IPS-15b (cell line): Measurements from ENCODE around the gene CCNT1.
"Not testable (repeated sequence)": the region's sequence is repeated elsewhere in the genome, so short reads cannot be mapped to it uniquely, and the experiment has no call there.

ENCODE experiments used
- H3K27me3 ChIP-seq: one replicate; pipeline ENCODE4 v1.6.1; 2013; ENCODE audit warnings: low read length; ENCODE audit not compliant: control insufficient read depth, insufficient read depth
- H3K36me3 ChIP-seq: one replicate; pipeline ENCODE4 v1.6.1; 2013; ENCODE audit warnings: low read length; ENCODE audit not compliant: control insufficient read depth, insufficient read depth
- H3K4me1 ChIP-seq: one replicate; pipeline ENCODE4 v1.6.1; 2013; ENCODE audit warnings: mild to moderate bottlenecking, low read length; ENCODE audit not compliant: control insufficient read depth, insufficient read depth
- H3K4me3 ChIP-seq: one replicate; pipeline ENCODE4 v1.5.1; 2013; ENCODE audit warnings: low read depth, low read length
- H3K9ac ChIP-seq: one replicate; pipeline ENCODE4 v1.6.1; 2013; ENCODE audit warnings: low read depth, mild to moderate bottlenecking, low read length
- H3K9me3 ChIP-seq: one replicate; pipeline ENCODE4 v1.6.1; 2013; ENCODE audit warnings: mild to moderate bottlenecking, low read length; ENCODE audit not compliant: control insufficient read depth, insufficient read depth

The CCNT1 gene

GRCh38 chr12:48678551-48679185, 37.8 kb downstream of the CCNT1 start:
- peaks cover 16% of the 10 kb centered on the region for H3K36me3 ChIP-seq
- no peaks in the 10 kb centered on the region for H3K9me3 ChIP-seq
- H3K4me1 ChIP-seq: no peaks in the 10 kb centered on the region
- no peaks in the 10 kb centered on the region for H3K27me3 ChIP-seq
- no peak overlapping the region for H3K4me3 ChIP-seq
- H3K9ac ChIP-seq: no peak overlapping the region

DNA sequence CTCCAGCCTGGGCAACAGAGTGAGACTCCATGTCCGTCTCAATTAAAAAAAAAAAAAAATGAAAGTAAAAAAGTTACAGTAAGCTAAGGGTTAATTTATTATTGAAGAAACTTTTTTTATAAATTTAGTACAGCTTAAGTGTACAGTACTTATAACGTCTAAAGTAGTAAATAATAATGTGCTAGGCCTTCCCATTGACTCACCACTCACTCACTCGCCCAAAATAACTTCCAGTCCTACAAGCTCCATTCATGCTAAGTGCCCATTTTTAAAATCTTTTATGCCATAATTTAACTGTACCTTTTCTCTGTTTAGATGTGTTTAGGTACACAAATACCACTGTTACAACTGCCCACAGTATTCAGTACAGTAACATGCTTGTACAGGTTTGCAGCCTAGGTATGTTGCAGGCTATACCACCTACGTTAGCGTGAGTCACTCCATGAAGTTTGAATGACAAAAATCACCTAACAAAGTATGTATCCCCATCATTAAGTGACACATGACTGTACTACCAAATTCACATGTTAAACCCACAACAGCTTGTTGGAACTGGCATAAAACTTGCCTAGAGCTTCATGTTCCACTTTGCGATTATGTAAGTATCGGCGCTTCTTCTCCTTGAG, 45.2 kb downstream of the CCNT1 start:
- Histone ChIP-seq H3K9me3 (no peaks in the 10 kb centered on the region), H3K36me3 (peaks cover 38% of the 10 kb centered on the region), H3K4me1 (no peaks in the 10 kb centered on the region), H3K9ac (no peak overlapping the region), H3K27me3 (no peaks in the 10 kb centered on the region), H3K4me3 (no peak overlapping the region)

DNA sequence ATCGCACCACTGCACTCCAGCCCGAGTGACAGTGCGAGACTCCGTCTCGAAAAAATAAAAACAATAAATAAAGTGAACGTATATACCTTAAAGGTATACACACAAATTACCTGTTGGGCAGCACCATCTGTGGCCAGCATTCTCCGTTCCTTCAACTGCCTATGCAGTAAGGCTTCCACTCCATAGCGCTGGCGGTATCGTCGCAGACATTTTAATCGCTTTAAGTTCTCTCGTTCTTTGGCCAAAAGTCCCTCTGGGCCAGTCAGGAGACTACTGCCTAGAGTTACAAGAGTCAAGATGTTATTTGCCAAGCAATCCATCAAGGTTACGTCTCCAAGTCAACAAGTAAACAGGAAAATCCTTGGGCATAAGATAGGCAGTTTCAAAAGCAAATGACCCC, 47.5 kb downstream of the CCNT1 start:
- Histone ChIP-seq H3K4me1 (no peaks in the 10 kb centered on the region), H3K36me3 (peaks cover 42% of the 10 kb centered on the region), H3K9me3 (no peaks in the 10 kb centered on the region), H3K4me3 (no peak overlapping the region), H3K9ac (no peak overlapping the region), H3K27me3 (no peaks in the 10 kb centered on the region)

DNA sequence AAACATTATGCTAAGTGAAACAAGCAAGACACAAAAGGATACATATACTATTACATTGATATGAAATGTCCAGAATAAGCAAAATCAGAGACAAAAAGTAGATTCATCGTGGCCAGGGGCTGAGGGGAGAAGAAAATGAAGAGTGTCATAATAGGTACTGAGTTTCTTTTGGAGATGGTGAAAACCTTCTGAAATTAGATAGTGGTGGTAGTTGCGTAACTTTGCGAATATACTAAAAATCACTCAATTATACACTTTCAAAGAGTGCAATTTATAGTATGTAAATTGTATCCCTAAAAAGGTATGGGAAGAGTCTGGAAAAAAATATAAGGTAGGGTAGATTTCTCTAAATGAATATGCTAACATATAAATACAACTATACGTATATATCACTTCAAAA, 56.6 kb downstream of the CCNT1 start:
- Histone ChIP-seq H3K9ac (no peak overlapping the region), H3K4me1 (no peaks in the 10 kb centered on the region), H3K27me3 (no peaks in the 10 kb centered on the region), H3K36me3 (peaks cover 48% of the 10 kb centered on the region), H3K4me3 (no peak overlapping the region), H3K9me3 (no peaks in the 10 kb centered on the region)

DNA sequence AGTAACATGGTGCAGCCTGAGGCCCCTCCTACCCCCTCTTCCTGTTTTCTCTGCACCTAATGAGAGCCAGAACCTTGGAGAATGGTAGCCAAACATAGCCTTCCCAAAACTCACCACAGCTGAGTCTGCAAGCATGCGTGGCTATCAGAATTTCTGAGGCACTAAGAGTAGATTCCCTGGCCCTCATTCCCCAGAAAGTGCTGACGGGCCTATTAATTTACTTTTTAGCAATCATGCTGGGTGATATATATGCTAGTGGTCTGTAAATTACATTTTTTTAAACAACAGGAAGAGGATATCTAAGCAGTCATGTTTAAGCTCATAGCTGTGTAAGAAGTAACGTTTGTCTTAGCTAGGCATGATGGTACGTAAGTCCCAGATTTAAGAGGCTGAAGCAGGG, 64.8 kb downstream of the CCNT1 start:
- H3K36me3 ChIP-seq: peaks cover 31% of the 10 kb centered on the region
- no peaks in the 10 kb centered on the region for H3K9me3 ChIP-seq
- H3K27me3 ChIP-seq: no peaks in the 10 kb centered on the region
- H3K9ac ChIP-seq: no peak overlapping the region
- H3K4me1 ChIP-seq: no peaks in the 10 kb centered on the region
- H3K4me3 ChIP-seq: no peak overlapping the region

DNA sequence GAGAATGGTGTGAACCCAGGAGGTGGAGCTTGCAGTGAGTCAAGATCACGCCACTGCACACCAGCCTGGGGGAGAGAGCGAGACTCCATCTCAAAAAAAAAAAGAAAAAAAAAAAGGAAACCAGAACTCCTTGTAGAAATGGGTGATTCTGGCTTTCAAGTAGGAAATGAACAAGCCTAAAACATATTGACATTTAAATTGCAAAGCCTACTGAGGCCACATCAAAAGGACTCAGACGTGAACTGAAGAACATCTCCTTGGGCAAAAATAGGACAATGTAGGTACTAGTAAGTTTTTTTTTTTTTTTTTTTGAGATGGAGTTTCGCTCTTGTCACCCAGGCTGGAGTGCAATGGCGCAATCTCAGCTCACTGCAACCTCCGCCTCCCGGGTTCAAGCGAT, 71.2 kb downstream of the CCNT1 start:
- H3K9me3 ChIP-seq, H3K4me3 ChIP-seq, H3K4me1 ChIP-seq, H3K9ac ChIP-seq, H3K36me3 ChIP-seq, H3K27me3 ChIP-seq: not testable (repeated sequence)

DNA sequence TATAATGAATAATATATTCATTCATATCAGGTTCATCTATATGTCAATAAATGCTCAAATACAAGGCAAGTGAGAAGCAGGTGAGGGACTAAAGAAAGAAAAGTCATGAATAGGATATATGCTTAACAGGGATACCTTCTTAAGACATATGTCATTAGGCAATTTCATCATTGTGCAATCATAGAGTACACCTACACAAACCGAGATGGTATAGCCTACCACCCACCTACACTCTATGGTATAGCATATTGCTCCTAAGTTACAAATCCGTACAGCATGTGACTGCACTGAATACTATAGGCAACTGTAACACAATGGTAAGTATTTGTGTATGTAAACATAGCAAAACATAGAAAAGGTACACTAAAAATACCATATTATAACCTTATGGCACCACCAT, 73.5 kb downstream of the CCNT1 start:
- Histone ChIP-seq H3K4me1 (no peaks in the 10 kb centered on the region), H3K36me3 (peaks cover 7% of the 10 kb centered on the region), H3K4me3 (no peak overlapping the region), H3K27me3 (no peaks in the 10 kb centered on the region), H3K9ac (no peak overlapping the region), H3K9me3 (no peaks in the 10 kb centered on the region)

DNA sequence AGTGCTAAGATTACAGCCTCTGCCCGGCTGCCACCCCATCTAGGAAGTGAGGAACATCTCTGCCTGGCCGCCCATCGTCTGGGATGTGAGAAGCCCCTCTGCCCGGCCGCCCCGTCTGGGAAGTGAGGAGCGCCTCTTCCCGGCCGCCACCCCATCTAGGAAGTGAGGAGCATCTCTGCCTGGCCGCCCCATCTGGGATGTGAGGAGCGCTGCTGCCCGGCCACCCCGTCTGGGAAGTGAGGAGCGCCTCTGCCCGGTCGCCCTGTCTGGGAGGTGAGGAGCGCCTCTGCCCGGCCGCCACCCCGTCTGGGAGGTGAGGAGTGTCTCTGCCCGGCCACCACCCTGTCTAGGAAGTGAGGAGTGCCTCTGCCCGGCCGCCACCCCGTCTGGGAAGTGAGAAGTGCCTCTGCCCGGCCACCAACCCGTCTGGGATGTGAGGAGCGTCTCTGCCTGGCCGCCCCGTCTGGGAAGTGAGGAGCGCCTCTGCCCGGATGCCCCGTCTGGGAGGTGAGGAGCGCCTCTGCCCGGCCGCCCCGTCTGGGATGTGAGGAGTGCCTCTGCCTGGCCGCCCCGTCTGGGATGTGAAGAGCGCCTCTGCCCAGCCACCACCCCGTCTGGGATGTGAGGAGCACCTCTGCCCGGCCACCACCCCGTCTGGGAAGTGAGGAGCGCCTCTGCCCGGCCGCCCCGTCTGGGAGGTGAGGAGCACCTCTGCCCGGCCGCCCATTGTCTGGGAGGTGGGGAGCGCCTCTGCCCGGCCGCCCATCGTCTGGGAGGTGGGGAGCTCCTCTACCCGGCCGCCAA, 74.6 kb downstream of the CCNT1 start:
- not testable (repeated sequence) for H3K27me3 ChIP-seq, H3K9me3 ChIP-seq, H3K4me3 ChIP-seq

DNA sequence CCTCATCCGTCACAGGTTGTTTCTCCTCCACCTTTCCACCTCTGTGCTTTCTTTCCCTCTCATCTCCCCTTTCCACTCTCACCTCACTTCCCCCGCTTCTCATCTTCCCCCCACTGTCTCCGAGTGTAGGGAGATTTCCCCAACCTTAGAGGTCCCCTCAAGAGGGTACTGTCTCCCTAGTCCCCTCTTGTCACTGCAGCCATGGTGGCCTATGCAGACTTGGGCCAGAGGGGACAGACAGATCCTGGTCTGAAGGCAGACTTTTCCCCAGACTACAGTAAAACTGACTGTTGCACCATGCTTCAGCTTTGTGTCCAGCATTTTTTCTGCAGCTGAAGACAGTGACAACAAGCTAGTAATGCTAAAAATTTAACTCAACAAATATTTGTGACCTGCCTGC, 75.7 kb downstream of the CCNT1 start:
- Histone ChIP-seq H3K9ac (no peak overlapping the region), H3K9me3 (no peaks in the 10 kb centered on the region), H3K27me3 (no peaks in the 10 kb centered on the region), H3K4me3 (no peak overlapping the region), H3K36me3 (peaks cover 3% of the 10 kb centered on the region), H3K4me1 (no peaks in the 10 kb centered on the region)

More for the DNA sequence above, 74.6 kb downstream of the CCNT1 start:
- not testable (repeated sequence) for H3K9ac ChIP-seq, H3K4me1 ChIP-seq, H3K36me3 ChIP-seq

DNA sequence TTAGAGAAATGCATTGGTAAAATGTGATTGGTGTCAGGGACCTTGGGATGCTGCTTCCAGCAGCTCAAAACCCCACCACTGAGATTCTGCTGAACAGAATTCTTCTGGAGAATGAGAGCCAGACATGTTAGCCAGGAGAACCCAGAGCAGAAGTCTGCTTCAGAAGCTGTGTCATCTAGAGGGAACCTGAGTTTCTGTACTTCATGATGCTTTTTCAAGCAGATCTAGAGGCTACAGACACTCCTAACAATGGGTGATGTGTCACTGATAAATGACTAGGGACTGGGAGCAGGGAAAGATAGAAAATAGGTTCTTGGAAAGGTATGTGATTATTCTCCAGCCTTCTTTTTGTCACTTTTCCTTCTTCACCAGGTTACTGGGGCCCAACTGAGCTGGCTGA, 76.1 kb downstream of the CCNT1 start:
- Histone ChIP-seq H3K9me3 (no peaks in the 10 kb centered on the region), H3K36me3 (peaks cover 3% of the 10 kb centered on the region), H3K4me3 (no peak overlapping the region), H3K27me3 (no peaks in the 10 kb centered on the region), H3K9ac (no peak overlapping the region), H3K4me1 (no peaks in the 10 kb centered on the region)
